Measurements from ENCODE around the gene CDC42BPG. TPM values are rescaled to one million over a fixed set of nuclear protein-coding genes. Genes with fewer than 3 reads are reported as not detected.

The CDC42BPG gene
- total RNA-seq, 1 donor from 2014 or later, result 21.1 TPM

DNA sequence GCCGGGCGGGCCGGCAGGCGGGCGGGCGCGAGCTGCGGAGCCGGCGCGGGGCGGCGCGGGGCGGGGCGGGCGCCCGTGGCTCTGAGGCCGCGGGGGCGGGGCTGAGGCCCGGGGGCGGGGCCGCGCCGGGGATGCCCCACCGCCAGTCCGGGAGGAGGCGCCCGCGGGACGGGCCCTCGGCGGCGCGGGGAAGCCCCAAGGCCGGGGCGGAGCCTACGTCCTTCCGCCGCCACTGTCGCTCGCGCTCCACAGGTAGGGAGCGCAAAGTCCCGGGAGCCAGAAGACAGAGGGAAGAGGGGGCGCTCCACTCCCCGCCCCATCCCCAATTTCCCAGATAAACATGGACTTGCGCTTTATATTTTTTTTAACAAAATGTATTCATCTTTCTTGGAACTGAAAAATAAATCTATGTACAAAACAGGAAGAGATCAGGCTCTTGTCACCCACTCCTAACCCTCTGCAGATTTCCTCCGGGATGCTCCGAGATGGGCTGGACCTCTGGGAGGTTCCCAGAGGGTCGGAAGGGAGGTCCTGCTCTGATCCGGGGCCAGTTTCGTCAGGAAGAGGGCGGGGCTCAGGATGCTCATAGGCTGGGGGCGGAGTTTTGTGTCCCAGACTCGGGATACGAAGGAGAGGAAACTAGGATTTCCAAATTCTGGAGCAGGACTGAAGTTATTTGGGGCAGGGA, 41.2 kb downstream of the CDC42BPG start, which contains the start of gene MAP4K2:
Gene MAP4K2 (minus strand): TSS at position 57 of the 688 bp plus-strand sequence. CDS start 65 bp downstream, outside the sequence.
- peaks cover 8% of the 10 kb centered on the region for H3K4me1 Mint-ChIP-seq (ENCODE audit: low read depth)
- DNase-seq (ENCODE audit: low spot score, unreplicated experiment), result peak; percentile 77
- H3K27me3 Mint-ChIP-seq, result no peaks in the 10 kb centered on the region
- peaks cover 6% of the 10 kb centered on the region for H3K36me3 Mint-ChIP-seq (ENCODE audit: insufficient read depth)
- H3K4me3 Mint-ChIP-seq (ENCODE audit: low read depth), result peak within 1 kb of the TSS; percentile 86
- H3K9me3 Mint-ChIP-seq (ENCODE audit: low read depth), result no peaks in the 10 kb centered on the region
- peak within 1 kb of the TSS; percentile 93 for H3K27ac Mint-ChIP-seq
- TF ChIP-seq, protein P1, sequence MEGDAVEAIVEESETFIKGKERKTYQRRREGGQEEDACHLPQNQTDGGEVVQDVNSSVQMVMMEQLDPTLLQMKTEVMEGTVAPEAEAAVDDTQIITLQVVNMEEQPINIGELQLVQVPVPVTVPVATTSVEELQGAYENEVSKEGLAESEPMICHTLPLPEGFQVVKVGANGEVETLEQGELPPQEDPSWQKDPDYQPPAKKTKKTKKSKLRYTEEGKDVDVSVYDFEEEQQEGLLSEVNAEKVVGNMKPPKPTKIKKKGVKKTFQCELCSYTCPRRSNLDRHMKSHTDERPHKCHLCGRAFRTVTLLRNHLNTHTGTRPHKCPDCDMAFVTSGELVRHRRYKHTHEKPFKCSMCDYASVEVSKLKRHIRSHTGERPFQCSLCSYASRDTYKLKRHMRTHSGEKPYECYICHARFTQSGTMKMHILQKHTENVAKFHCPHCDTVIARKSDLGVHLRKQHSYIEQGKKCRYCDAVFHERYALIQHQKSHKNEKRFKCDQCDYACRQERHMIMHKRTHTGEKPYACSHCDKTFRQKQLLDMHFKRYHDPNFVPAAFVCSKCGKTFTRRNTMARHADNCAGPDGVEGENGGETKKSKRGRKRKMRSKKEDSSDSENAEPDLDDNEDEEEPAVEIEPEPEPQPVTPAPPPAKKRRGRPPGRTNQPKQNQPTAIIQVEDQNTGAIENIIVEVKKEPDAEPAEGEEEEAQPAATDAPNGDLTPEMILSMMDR (IDR thresholded peaks at IDR 0.05; ENCODE audit: unreplicated experiment), result peak; percentile 37

DNA sequence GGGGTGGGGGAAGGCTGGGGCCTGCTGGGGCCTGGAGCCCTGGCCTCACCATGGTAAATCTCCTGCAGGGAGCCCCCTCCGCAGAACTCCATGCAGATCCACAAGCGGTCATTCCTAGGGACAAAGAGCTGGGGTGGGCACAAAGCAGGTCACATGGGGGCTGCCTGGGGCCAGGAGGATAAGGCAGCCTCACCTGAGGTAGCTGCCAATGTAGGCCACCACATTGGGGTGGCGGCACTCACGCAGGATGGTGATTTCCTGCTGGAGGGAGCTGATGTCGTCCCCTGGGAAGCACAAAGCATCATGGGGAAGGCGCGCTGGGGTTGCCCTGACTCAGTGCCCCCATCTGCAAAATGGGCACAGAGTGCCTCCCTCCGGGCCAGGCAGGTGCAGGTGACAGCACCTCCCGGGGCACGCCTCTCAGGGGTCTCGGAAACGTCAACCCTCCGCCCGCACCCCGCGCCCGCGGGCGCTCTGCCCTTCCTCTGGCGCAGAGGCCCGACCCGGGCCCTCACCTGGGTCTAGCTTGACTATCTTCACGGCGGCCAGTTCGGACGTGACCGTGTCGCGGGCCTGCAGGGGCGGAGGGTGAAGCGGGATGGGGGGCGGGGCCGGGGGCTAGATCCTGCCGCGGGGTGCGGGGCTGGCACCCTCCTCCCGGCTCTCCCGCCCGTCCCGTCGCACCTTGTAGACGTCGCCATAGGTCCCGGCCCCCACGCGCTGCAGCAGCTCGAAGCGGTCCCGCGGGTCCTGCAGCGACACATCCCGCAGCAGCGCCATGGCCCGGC, 41.9 kb downstream of the CDC42BPG start:
- peak overlapping the region; percentile 60 for H3K4me3 Mint-ChIP-seq (ENCODE audit: low read depth)
- no peak for DNase-seq (ENCODE audit: low spot score, unreplicated experiment)
- H3K27me3 Mint-ChIP-seq, result no peaks in the 10 kb centered on the region
- H3K9me3 Mint-ChIP-seq (ENCODE audit: low read depth), result no peaks in the 10 kb centered on the region
- H3K36me3 Mint-ChIP-seq (ENCODE audit: insufficient read depth), result peaks cover 6% of the 10 kb centered on the region
- peaks cover 8% of the 10 kb centered on the region for H3K4me1 Mint-ChIP-seq (ENCODE audit: low read depth)
- no peak overlapping the region for H3K27ac Mint-ChIP-seq
- TF ChIP-seq, protein P1 (IDR thresholded peaks at IDR 0.05; ENCODE audit: unreplicated experiment), result no peak

DNA sequence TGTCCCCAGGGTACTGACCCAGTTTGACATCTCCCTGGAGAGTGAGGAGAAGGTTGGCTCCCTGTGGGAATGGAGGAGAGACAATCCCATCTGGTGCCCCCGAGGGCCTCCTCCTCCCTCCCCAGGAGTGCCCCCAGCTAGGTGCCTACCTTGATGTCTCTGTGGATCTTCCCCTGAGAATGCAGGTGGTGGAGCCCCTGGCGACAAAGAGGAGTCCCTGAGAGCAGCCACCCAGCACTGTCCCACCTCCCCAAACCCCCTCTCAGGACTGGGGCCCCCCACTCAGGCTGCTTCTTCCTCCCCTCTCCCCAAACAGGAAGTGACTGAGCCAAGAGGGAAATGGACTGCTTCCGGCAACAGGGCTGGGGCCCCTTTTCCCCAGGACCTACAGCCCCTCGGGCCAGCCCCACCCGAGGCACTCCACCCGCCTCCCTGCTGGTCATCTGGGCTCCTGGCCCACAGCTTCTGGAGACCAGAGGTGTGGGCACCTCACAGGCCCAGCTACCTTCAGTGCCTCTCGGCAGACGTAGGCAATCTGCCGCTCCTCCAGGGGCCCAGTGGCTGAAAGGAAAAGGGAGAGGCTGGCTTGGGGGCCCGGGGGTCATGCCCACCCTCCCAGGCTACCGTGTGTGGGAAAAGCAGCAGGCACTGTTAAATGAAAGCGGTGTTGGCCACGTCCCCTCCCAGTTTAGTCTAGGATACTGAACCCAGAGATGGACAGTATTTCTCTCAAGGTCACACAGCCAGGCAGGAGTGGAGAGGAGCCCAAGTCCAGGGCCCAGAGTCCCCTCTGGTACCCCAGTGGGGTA, 42.7 kb downstream of the CDC42BPG start:
- no peak for DNase-seq (ENCODE audit: low spot score, unreplicated experiment)
- TF ChIP-seq, protein P1 (IDR thresholded peaks at IDR 0.05; ENCODE audit: unreplicated experiment), result no peak
- H3K27ac Mint-ChIP-seq, result no peak overlapping the region

DNA sequence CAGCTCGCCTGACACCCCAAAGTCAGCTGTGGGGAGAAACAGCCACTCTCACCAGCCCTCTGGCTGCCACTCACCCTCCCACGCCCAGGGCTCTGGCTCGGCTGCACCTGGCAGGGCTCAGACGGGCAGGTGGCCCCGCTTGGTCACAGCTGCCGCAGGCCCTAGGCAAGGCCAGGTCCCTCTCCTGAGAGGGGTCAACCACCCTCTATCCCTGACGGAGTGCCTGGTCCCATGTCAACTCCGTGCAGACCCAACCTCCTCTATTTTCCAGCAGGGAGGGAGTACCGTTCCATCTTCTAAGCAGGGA, 43.3 kb downstream of the CDC42BPG start:
- H3K27me3 Mint-ChIP-seq, result no peaks in the 10 kb centered on the region
- DNase-seq (ENCODE audit: low spot score, unreplicated experiment), result no peak
- H3K9me3 Mint-ChIP-seq (ENCODE audit: low read depth), result no peaks in the 10 kb centered on the region
- no peak overlapping the region for H3K4me3 Mint-ChIP-seq (ENCODE audit: low read depth)
- H3K36me3 Mint-ChIP-seq (ENCODE audit: insufficient read depth), result peaks cover 3% of the 10 kb centered on the region
- TF ChIP-seq, protein P1 (IDR thresholded peaks at IDR 0.05; ENCODE audit: unreplicated experiment), result no peak
- H3K4me1 Mint-ChIP-seq (ENCODE audit: low read depth), result peaks cover 8% of the 10 kb centered on the region
- H3K27ac Mint-ChIP-seq, result no peak overlapping the region

More for the DNA sequence above, 42.7 kb downstream of the CDC42BPG start:
- Mint-ChIP-seq H3K4me3 (ENCODE audit: low read depth) (peak overlapping the region; percentile 60), H3K4me1 (ENCODE audit: low read depth) (peaks cover 8% of the 10 kb centered on the region), H3K27me3 (no peaks in the 10 kb centered on the region), H3K36me3 (ENCODE audit: insufficient read depth) (peaks cover 6% of the 10 kb centered on the region), H3K9me3 (ENCODE audit: low read depth) (no peaks in the 10 kb centered on the region)
